HG03432 (cell line): ENCODE measurements around the gene PLEKHF1.

Experiments used
- ATAC-seq: cut with Tn5 transposase; IDR thresholded peaks from one replicate; pipeline ENCODE4 v1.9.1; 2021; ENCODE audit warnings: mild to moderate bottlenecking, moderate library complexity; ENCODE audit not compliant: unreplicated experiment

The PLEKHF1 gene

DNA sequence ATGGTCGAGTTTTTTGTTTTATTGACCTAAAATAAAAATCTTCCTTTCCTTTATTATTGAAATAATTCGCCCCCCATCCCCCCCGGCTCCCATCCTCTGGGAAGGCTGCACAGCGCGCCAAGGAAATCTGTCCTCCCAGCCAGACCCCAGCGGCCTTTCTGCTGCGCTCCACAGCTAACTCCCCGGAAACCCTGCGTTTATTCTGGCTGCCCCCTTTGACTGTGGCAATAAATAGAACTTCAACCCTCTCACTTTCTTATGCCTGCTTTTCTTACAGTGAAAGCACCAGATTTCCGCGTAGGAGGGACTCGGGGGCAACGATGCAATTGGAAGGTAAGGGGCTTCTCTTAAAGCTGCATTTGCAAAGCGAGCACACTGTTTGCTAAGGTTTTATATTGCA, 59.5 kb downstream of the PLEKHF1 start:
- no peak for ATAC-seq
